GM19025 (cell line): ENCODE data around the gene NPW.

Experiments
- ATAC-seq: cut with Tn5 transposase; IDR thresholded peaks from one replicate; pipeline ENCODE4 v1.9.1; 2021; ENCODE audit warnings: mild to moderate bottlenecking, low read depth, moderate library complexity; ENCODE audit not compliant: unreplicated experiment

The NPW gene

GRCh38 chr16:2016407-2016922 is 3.1 kb upstream of the NPW start:
- ATAC-seq = no peak

- no peak for ATAC-seq
Observed at GRCh38 chr16:2019921-2020831, 591 bp downstream of the NPW start.

GRCh38 chr16:2022723-2023091 is 3.1 kb downstream of the NPW start:
- ATAC-seq = no peak

- peak; percentile 66 for ATAC-seq
Observed at GRCh38 chr16:2023092-2024031, 3.8 kb downstream of the NPW start.

GRCh38 chr16:2024032-2024420 is 4.4 kb downstream of the NPW start:
- no peak for ATAC-seq

GRCh38 chr16:2025251-2025650 is 5.7 kb downstream of the NPW start:
- ATAC-seq = no peak

- no peak for ATAC-seq
Observed at GRCh38 chr16:2025878-2026460, 6.4 kb downstream of the NPW start.

- no peak for ATAC-seq
Observed at GRCh38 chr16:2026461-2027023, 7.0 kb downstream of the NPW start, which contains the start of gene NHERF2. NHERF2 (plus strand) TSS chr16:2026902; CDS start chr16:2027006, 104 bp downstream.

GRCh38 chr16:2027024-2028010 is 7.7 kb downstream of the NPW start:
- no peak for ATAC-seq

- ATAC-seq = no peak
Observed at GRCh38 chr16:2028146-2028545, 8.6 kb downstream of the NPW start.

- ATAC-seq = no peak
Observed at GRCh38 chr16:2028620-2029220, 9.1 kb downstream of the NPW start.

GRCh38 chr16:2029350-2029749 is 9.8 kb downstream of the NPW start:
- no peak for ATAC-seq

GRCh38 chr16:2030036-2030435 is 10.5 kb downstream of the NPW start:
- no peak for ATAC-seq

- ATAC-seq = no peak
Observed at GRCh38 chr16:2031081-2031577, 11.5 kb downstream of the NPW start.

GRCh38 chr16:2032285-2033056 is 12.9 kb downstream of the NPW start:
- ATAC-seq = no peak

GRCh38 chr16:2033057-2033908 is 13.7 kb downstream of the NPW start:
- ATAC-seq = no peak
